Left hindlimb (tissue), 1 donor: ENCODE data around the gene LEO1.

Experiments
- DNase-seq: peaks from one replicate; pipeline ENCODE4 v3.0.0-alpha.2; 2018

LEO1 gene

GRCh38 chr15:51926809-51927208 is 44.8 kb downstream of the LEO1 start:
- DNase-seq, result no peak

- no peak for DNase-seq
Measured at GRCh38 chr15:51924156-51925068, 47.2 kb downstream of the LEO1 start.

- DNase-seq, result no peak
Measured at GRCh38 chr15:51917493-51917892, 54.1 kb downstream of the LEO1 start.

- DNase-seq, result no peak
Measured at GRCh38 chr15:51912528-51912927, 59.0 kb downstream of the LEO1 start.

- no peak for DNase-seq
Measured at GRCh38 chr15:51909584-51909983, 62.0 kb downstream of the LEO1 start.

GRCh38 chr15:51908316-51908715 is 63.3 kb downstream of the LEO1 start:
- DNase-seq, result no peak

- no peak for DNase-seq
Measured at GRCh38 chr15:51907136-51907862, 64.3 kb downstream of the LEO1 start.

GRCh38 chr15:51904931-51905330 is 66.6 kb downstream of the LEO1 start:
- no peak for DNase-seq

- no peak for DNase-seq
Measured at GRCh38 chr15:51904421-51904820, 67.2 kb downstream of the LEO1 start.

GRCh38 chr15:51889486-51889885 is 82.1 kb downstream of the LEO1 start:
- DNase-seq, result no peak

- DNase-seq, result no peak
Measured at GRCh38 chr15:51888593-51889195, 82.9 kb downstream of the LEO1 start.
